NCI-H510A treated with DMSO at 0.1 percent for 48 hours (cell line): ENCODE results near the gene UNC5A.

Experiments used
- DNase-seq: peaks from one replicate; lab custom pipeline; 2025; lab: John Stamatoyannopoulos, UW

The UNC5A gene

GRCh38 chr5:176821441-176821840 lies 11.1 kb downstream of the UNC5A start:
- DNase-seq = no peak

- DNase-seq = peak; percentile 62
Observed at GRCh38 chr5:176822041-176822792, 11.9 kb downstream of the UNC5A start.

GRCh38 chr5:176822793-176823481 lies 12.6 kb downstream of the UNC5A start:
- DNase-seq = no peak

GRCh38 chr5:176823869-176824412 lies 13.6 kb downstream of the UNC5A start:
- DNase-seq = no peak

GRCh38 chr5:176824604-176825003 lies 14.2 kb downstream of the UNC5A start:
- no peak for DNase-seq

- no peak for DNase-seq
Observed at GRCh38 chr5:176825234-176825633, 14.9 kb downstream of the UNC5A start.

- DNase-seq = no peak
Observed at GRCh38 chr5:176825957-176826356, 15.6 kb downstream of the UNC5A start.

GRCh38 chr5:176827736-176828414 lies 17.5 kb downstream of the UNC5A start:
- DNase-seq = no peak

- no peak for DNase-seq
Observed at GRCh38 chr5:176829320-176829719, 19.0 kb downstream of the UNC5A start.

GRCh38 chr5:176830422-176830994 lies 20.1 kb downstream of the UNC5A start:
- no peak for DNase-seq

GRCh38 chr5:176830995-176831423 lies 20.6 kb downstream of the UNC5A start:
- DNase-seq = no peak

GRCh38 chr5:176831425-176831824 lies 21.1 kb downstream of the UNC5A start:
- no peak for DNase-seq

GRCh38 chr5:176832162-176832561 lies 21.8 kb downstream of the UNC5A start:
- DNase-seq = no peak

GRCh38 chr5:176833286-176833685 lies 22.9 kb downstream of the UNC5A start:
- DNase-seq = no peak

GRCh38 chr5:176835918-176836317 lies 25.6 kb downstream of the UNC5A start:
- no peak for DNase-seq

- no peak for DNase-seq
Observed at GRCh38 chr5:176836811-176837706, 26.7 kb downstream of the UNC5A start.

- DNase-seq = no peak
Observed at GRCh38 chr5:176837707-176838115, 27.4 kb downstream of the UNC5A start.

GRCh38 chr5:176843673-176844072 lies 33.3 kb downstream of the UNC5A start:
- DNase-seq = no peak

GRCh38 chr5:176844281-176844680 lies 33.9 kb downstream of the UNC5A start:
- no peak for DNase-seq

GRCh38 chr5:176844706-176845391 lies 34.5 kb downstream of the UNC5A start:
- DNase-seq = peak; percentile 44

- no peak for DNase-seq
Observed at GRCh38 chr5:176845392-176845713, 35.0 kb downstream of the UNC5A start.
